Neural cell (in vitro differentiated cells): ENCODE results near the gene ADAMTS17. TPM values are rescaled to one million over a fixed set of nuclear protein-coding genes. Genes with fewer than 3 reads are reported as not detected.

ENCODE experiments used
- H2AFZ ChIP-seq: fragments of 200-600, 300-800 bp; sonication (generic), shearing (Covaris generic); 2 replicates; pipeline ENCODE4 v1.6.0; 2014; ENCODE audit warnings: low read depth, mild to moderate bottlenecking, antibody characterized with exemption, low read length, moderate library complexity
- H3F3A ChIP-seq: fragments of 200-600 bp; shearing (Covaris generic); 2 replicates; pipeline ENCODE4 v1.6.1; 2016; ENCODE audit warnings: mild to moderate bottlenecking, moderate library complexity, mixed read lengths, antibody characterized with exemption, low read length; ENCODE audit not compliant: insufficient read depth, poor library complexity, severe bottlenecking
- H3K27ac ChIP-seq: fragments of 200-600, 300-800 bp; sonication (generic), shearing (Covaris generic); 2 replicates; pipeline ENCODE4 v1.5.1; 2014; ENCODE audit warnings: mild to moderate bottlenecking, low read length, moderate library complexity
- H3K27me3 ChIP-seq: fragments of 300-800, 200-600 bp; sonication (generic), shearing (Covaris generic); 2 replicates; pipeline ENCODE4 v1.6.0; 2014; ENCODE audit warnings: mild to moderate bottlenecking, low read depth, low read length, moderate library complexity; ENCODE audit not compliant: insufficient read depth
- H3K36me3 ChIP-seq: fragments of 300-800, 200-600 bp; sonication (generic), shearing (Covaris generic); 2 replicates; pipeline ENCODE4 v1.5.1; 2014; ENCODE audit warnings: mild to moderate bottlenecking, antibody characterized with exemption, low read length, moderate library complexity; ENCODE audit not compliant: insufficient read depth
- H3K4me2 ChIP-seq: fragments of 300-800, 200-600 bp; sonication (generic), shearing (Covaris generic); 2 replicates; pipeline ENCODE4 v1.6.0; 2014; ENCODE audit warnings: mild to moderate bottlenecking, low read length
- H3K4me3 ChIP-seq: fragments of 300-800, 200-600 bp; sonication (generic), shearing (Covaris generic); 2 replicates; pipeline ENCODE4 v1.5.1; 2014; ENCODE audit warnings: mild to moderate bottlenecking, low read length, moderate library complexity
- H3K79me2 ChIP-seq: fragments of 200-600 bp; shearing (Covaris generic); replicated peaks from 2 replicates; pipeline ENCODE4 v1.6.0; 2014; ENCODE audit warnings: mild to moderate bottlenecking, low read length, moderate library complexity; ENCODE audit not compliant: insufficient read depth
- H3K9ac ChIP-seq: fragments of 300-800, 200-600 bp; sonication (generic), shearing (Covaris generic); 2 replicates; pipeline ENCODE4 v1.6.1; 2016; ENCODE audit warnings: mild to moderate bottlenecking, low read length, mixed read lengths
- H3K9me2 ChIP-seq: fragments of 200-600 bp; shearing (Covaris generic); 2 replicates; pipeline ENCODE4 v1.6.1; 2016; ENCODE audit warnings: mild to moderate bottlenecking, low read length, mixed read lengths; ENCODE audit not compliant: insufficient read depth
- H3K9me3 ChIP-seq: fragments of 200-600, 300-800 bp; sonication (generic), shearing (Covaris generic); 2 replicates; pipeline ENCODE4 v1.6.1; 2016; ENCODE audit warnings: mild to moderate bottlenecking, mixed run types, low read length, moderate library complexity, mixed read lengths
- H4K20me1 ChIP-seq: fragments of 200-600 bp; shearing (Covaris generic); 2 replicates; pipeline ENCODE4 v1.6.1; 2016; ENCODE audit warnings: mild to moderate bottlenecking, mixed run types; ENCODE audit not compliant: insufficient read depth
- CTCF ChIP-seq: fragments of 450-650 bp; IDR thresholded peaks from 2 replicates; pipeline ENCODE4 v1.5.1; 2014; ENCODE audit warnings: antibody characterized with exemption, mild to moderate bottlenecking, moderate library complexity; ENCODE audit not compliant: poor library complexity, severe bottlenecking
- EP300 ChIP-seq: fragments of 450-650 bp; conservative IDR thresholded peaks from 2 replicates; pipeline ENCODE4 v1.6.1; 2014; ENCODE audit warnings: antibody characterized with exemption, mild to moderate bottlenecking, moderate library complexity; ENCODE audit not compliant: poor library complexity, severe bottlenecking
- EZH2 ChIP-seq: fragments of 200-600, 300-800 bp; shearing (Covaris generic), sonication (generic); IDR thresholded peaks from 2 replicates; pipeline ENCODE4 v1.6.1; 2014; ENCODE audit warnings: antibody characterized with exemption, low read length, borderline replicate concordance, mild to moderate bottlenecking; ENCODE audit not compliant: insufficient read depth, poor library complexity, severe bottlenecking
- MXI1 ChIP-seq: fragments of 450-650 bp; conservative IDR thresholded peaks from 2 replicates; pipeline ENCODE4 v1.6.1; 2014; ENCODE audit warnings: antibody characterized with exemption, mild to moderate bottlenecking; ENCODE audit not compliant: poor library complexity, severe bottlenecking
- POLR2AphosphoS5 ChIP-seq: IDR thresholded peaks from 2 replicates; pipeline ENCODE4 v1.6.1; 2012
- RAD21 ChIP-seq: fragments of 450-650 bp; conservative IDR thresholded peaks from 2 replicates; pipeline ENCODE4 v1.6.1; 2014; ENCODE audit warnings: antibody characterized with exemption, mild to moderate bottlenecking, moderate library complexity
- REST ChIP-seq: IDR thresholded peaks from 2 replicates; pipeline ENCODE4 v1.6.1; 2012; ENCODE audit warnings: borderline replicate concordance
- SMC3 ChIP-seq: fragments of 450-650 bp; conservative IDR thresholded peaks from 2 replicates; pipeline ENCODE4 v1.6.1; 2014; ENCODE audit warnings: antibody characterized with exemption, mild to moderate bottlenecking, moderate library complexity; ENCODE audit not compliant: poor library complexity
- TAF1 ChIP-seq: IDR thresholded peaks from 2 replicates; pipeline ENCODE4 v1.6.1; 2012; ENCODE audit warnings: low read depth
- polyA plus RNA-seq: library from polyadenylated mRNA; depleted of rRNA; stranded (reverse); fragments of >200 nt; gene quantifications from 2 replicates; pipeline ENCODE4 v1.2.3, GENCODE V29; 2014

ADAMTS17 gene
- polyA plus RNA-seq, 1 donor from 2014 or later: 0.04 TPM

GRCh38 chr15:100029045-100029444 lies 312.7 kb downstream of the ADAMTS17 start:
- Histone ChIP-seq H3K4me3 (no peak overlapping the region), H4K20me1 (no peaks in the 10 kb centered on the region), H3F3A (no peaks in the 10 kb centered on the region), H3K27me3 (no peaks in the 10 kb centered on the region), H3K79me2 (no peaks in the 10 kb centered on the region), H2AFZ (no peak overlapping the region), H3K9me2 (no peaks in the 10 kb centered on the region), H3K36me3 (no peaks in the 10 kb centered on the region), H3K9ac (no peak overlapping the region), H3K27ac (no peak overlapping the region), H3K4me2 (no peak overlapping the region), H3K9me3 (peaks cover 3% of the 10 kb centered on the region)
- TF ChIP-seq CTCF (no peak), TAF1 (no peak), EZH2 (no peak), EP300 (no peak), RAD21 (no peak), SMC3 (no peak), POLR2AphosphoS5 (no peak), REST (no peak), MXI1 (no peak)

- Histone ChIP-seq H3K36me3 (no peaks in the 10 kb centered on the region), H3K27ac (no peak overlapping the region), H3K9me2 (no peaks in the 10 kb centered on the region), H4K20me1 (no peaks in the 10 kb centered on the region), H3K9ac (no peak overlapping the region), H3F3A (no peaks in the 10 kb centered on the region), H3K4me2 (no peak overlapping the region), H3K79me2 (no peaks in the 10 kb centered on the region), H2AFZ (no peak overlapping the region), H3K9me3 (peaks cover 3% of the 10 kb centered on the region), H3K27me3 (no peaks in the 10 kb centered on the region), H3K4me3 (no peak overlapping the region)
- TF ChIP-seq REST (no peak), CTCF (no peak), RAD21 (no peak), POLR2AphosphoS5 (no peak), SMC3 (no peak), TAF1 (no peak), MXI1 (no peak), EZH2 (no peak), EP300 (no peak)
Measured at GRCh38 chr15:100026041-100026440, 315.7 kb downstream of the ADAMTS17 start.
